Measurements from ENCODE around the gene TIAM1. TPM values are rescaled to one million over a fixed set of nuclear protein-coding genes. Genes with fewer than 3 reads are reported as not detected.

Gene TIAM1
- polyA plus RNA-seq, 1 experiment, result 0.11 TPM

DNA sequence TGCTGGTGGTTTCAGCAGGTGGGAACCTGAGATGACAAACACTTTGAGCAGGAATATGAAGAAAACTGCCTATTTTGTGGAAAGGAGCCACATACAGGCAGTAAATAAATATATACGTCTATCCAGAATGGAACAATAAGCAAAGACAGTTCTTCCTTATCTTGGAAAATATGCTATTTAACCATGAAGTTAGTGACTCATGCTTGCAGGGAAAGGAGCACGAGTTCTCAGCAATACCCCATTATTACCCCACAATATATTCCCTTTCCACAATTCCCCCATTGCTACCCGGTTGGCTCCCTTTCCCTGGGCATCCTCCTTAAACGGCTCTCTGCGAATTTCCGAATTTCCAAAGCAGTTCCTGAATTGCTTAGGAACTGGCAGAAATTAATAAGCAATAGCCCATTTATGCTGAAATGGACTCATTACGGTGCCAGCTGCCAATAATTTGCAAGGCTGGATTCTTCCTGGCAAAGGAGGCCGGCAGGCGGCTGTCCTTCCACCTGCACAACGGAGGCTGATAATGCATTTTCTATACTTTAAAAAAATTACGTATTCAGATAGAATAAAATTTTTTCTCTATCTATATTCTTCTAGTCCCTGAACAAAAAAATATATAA, 65.4 kb downstream of the TIAM1 start:
- Histone ChIP-seq H3K4me3 (ENCODE audit: low read depth, low read length) (no peak overlapping the region), H3K27me3 (ENCODE audit: control insufficient read depth, insufficient read depth, low read length) (no peaks in the 10 kb centered on the region), H3K36me3 (ENCODE audit: control insufficient read depth, insufficient read depth, low read length) (no peaks in the 10 kb centered on the region)
- CTCF ChIA-PET, result no interaction called here
- POLR2A ChIA-PET, result no interaction called here
- TF ChIP-seq, protein P1, sequence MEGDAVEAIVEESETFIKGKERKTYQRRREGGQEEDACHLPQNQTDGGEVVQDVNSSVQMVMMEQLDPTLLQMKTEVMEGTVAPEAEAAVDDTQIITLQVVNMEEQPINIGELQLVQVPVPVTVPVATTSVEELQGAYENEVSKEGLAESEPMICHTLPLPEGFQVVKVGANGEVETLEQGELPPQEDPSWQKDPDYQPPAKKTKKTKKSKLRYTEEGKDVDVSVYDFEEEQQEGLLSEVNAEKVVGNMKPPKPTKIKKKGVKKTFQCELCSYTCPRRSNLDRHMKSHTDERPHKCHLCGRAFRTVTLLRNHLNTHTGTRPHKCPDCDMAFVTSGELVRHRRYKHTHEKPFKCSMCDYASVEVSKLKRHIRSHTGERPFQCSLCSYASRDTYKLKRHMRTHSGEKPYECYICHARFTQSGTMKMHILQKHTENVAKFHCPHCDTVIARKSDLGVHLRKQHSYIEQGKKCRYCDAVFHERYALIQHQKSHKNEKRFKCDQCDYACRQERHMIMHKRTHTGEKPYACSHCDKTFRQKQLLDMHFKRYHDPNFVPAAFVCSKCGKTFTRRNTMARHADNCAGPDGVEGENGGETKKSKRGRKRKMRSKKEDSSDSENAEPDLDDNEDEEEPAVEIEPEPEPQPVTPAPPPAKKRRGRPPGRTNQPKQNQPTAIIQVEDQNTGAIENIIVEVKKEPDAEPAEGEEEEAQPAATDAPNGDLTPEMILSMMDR (IDR thresholded peaks at IDR 0.05; ENCODE audit: insufficient read depth, low read depth, low read length), result no peak
- DNase-seq (ENCODE audit: low read depth), result no peak

DNA sequence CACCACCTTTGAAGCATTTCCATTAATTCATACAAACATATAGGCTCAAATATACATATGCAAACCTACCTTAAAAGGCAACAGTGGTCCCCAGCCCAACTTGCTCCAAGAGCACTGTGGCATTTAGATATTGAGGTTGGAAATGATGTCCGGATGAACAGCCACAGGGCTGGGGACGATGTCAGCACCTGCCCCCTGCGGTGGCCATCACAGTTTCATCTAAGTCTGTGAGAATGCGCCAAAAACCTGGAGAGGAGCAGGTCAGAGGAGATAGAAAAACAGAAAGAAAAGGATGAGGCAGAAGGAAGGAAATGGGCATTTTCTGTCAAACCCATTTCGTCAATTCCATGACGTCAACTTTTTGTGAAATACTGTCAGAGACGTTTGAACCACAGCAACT, 67.4 kb downstream of the TIAM1 start:
- TF ChIP-seq, protein P1 (IDR thresholded peaks at IDR 0.05; ENCODE audit: insufficient read depth, low read depth, low read length), result no peak
- CTCF ChIA-PET, result no interaction called here
- POLR2A ChIA-PET, result no interaction called here
- H3K36me3 ChIP-seq (ENCODE audit: control insufficient read depth, insufficient read depth, low read length), result no peaks in the 10 kb centered on the region
- no peak overlapping the region for H3K4me3 ChIP-seq (ENCODE audit: low read depth, low read length)
- no peak for DNase-seq (ENCODE audit: low read depth)
- H3K27me3 ChIP-seq (ENCODE audit: control insufficient read depth, insufficient read depth, low read length), result no peaks in the 10 kb centered on the region

DNA sequence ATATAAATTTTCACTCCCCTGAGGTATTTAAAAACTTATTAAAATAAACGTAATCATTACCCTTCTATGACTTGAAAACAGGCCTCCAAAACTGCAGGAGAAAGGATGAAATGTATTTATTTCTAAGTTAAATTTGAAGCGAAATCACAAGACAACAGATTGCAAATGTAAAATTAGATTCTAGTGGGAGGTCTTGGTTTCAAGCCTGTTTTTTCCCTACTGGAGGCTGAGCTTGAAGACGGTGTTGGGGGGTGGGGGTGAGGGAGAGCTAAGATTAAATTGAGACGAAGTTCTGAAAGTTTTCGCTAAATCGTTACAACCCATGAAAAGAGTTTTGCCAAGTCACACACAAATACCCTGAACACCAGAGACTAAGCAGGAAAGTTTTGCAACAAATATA, 68.2 kb downstream of the TIAM1 start:
- CTCF ChIA-PET, result interaction anchor here (1.6 kb wide), 1 partner anchor 10 kb away, joined by 4 read pairs; no protein-coding TSS in a partner anchor
- POLR2A ChIA-PET, result no interaction called here
- TF ChIP-seq, protein P1 (IDR thresholded peaks at IDR 0.05; ENCODE audit: insufficient read depth, low read depth, low read length), result no peak

DNA sequence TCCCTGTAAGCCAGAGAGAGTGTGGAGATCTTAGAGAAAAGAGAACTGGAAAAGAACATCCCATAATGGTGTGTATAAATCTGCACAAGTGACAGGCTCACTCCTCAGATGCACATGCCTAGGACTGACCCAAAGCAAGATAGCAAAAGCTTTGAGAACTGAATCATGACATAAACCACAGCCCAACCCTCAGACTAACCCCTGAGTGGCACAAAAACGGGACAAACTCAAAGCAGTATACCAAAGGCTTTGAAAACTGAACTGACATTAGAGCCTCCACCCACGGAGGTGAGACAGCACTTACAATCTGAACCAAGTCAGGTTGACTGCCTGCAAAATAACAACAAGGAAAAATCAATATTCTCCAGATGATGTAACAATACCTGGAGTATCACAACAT, 70.8 kb downstream of the TIAM1 start:
- ChIA-PET POLR2A (no interaction called here), CTCF (no interaction called here)
- DNase-seq (ENCODE audit: low read depth), result no peak

More for the DNA sequence above, 68.2 kb downstream of the TIAM1 start:
- Histone ChIP-seq H3K4me3 (ENCODE audit: low read depth, low read length) (no peak overlapping the region), H3K27me3 (ENCODE audit: control insufficient read depth, insufficient read depth, low read length) (no peaks in the 10 kb centered on the region), H3K36me3 (ENCODE audit: control insufficient read depth, insufficient read depth, low read length) (no peaks in the 10 kb centered on the region)
- DNase-seq (ENCODE audit: low read depth), result no peak

GRCh38 chr21:31268090-31268489, 76.0 kb downstream of the TIAM1 start:
- POLR2A ChIA-PET, result no interaction called here
- CTCF ChIA-PET, result no interaction called here

More for the DNA sequence above, 70.8 kb downstream of the TIAM1 start:
- TF ChIP-seq, protein P1 (IDR thresholded peaks at IDR 0.05; ENCODE audit: insufficient read depth, low read depth, low read length), result no peak
- Histone ChIP-seq H3K27me3 (ENCODE audit: control insufficient read depth, insufficient read depth, low read length) (no peaks in the 10 kb centered on the region), H3K4me3 (ENCODE audit: low read depth, low read length) (no peak overlapping the region), H3K36me3 (ENCODE audit: control insufficient read depth, insufficient read depth, low read length) (no peaks in the 10 kb centered on the region)

More at GRCh38 chr21:31268090-31268489, 76.0 kb downstream of the TIAM1 start:
- H3K27me3 ChIP-seq (ENCODE audit: control insufficient read depth, insufficient read depth, low read length), result no peaks in the 10 kb centered on the region
- H3K4me3 ChIP-seq (ENCODE audit: low read depth, low read length), result no peak overlapping the region
- no peaks in the 10 kb centered on the region for H3K36me3 ChIP-seq (ENCODE audit: control insufficient read depth, insufficient read depth, low read length)
- DNase-seq (ENCODE audit: low read depth), result no peak
- TF ChIP-seq, protein P1 (IDR thresholded peaks at IDR 0.05; ENCODE audit: insufficient read depth, low read depth, low read length), result no peak
